Stimulated activated CD8-positive, alpha-beta memory T cell treated with anti-CD3 and anti-CD28 coated beads, Interleukin-7, amount 100 ng/mL, for 24 hours (primary cell): ENCODE results near the gene WDR18.

Experiments
- DNase-seq: peaks from one replicate; pipeline ENCODE4 v3.0.0-alpha.2; 2020; ENCODE audit warnings: low read depth

Gene WDR18, protein sequence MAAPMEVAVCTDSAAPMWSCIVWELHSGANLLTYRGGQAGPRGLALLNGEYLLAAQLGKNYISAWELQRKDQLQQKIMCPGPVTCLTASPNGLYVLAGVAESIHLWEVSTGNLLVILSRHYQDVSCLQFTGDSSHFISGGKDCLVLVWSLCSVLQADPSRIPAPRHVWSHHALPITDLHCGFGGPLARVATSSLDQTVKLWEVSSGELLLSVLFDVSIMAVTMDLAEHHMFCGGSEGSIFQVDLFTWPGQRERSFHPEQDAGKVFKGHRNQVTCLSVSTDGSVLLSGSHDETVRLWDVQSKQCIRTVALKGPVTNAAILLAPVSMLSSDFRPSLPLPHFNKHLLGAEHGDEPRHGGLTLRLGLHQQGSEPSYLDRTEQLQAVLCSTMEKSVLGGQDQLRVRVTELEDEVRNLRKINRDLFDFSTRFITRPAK

DNA sequence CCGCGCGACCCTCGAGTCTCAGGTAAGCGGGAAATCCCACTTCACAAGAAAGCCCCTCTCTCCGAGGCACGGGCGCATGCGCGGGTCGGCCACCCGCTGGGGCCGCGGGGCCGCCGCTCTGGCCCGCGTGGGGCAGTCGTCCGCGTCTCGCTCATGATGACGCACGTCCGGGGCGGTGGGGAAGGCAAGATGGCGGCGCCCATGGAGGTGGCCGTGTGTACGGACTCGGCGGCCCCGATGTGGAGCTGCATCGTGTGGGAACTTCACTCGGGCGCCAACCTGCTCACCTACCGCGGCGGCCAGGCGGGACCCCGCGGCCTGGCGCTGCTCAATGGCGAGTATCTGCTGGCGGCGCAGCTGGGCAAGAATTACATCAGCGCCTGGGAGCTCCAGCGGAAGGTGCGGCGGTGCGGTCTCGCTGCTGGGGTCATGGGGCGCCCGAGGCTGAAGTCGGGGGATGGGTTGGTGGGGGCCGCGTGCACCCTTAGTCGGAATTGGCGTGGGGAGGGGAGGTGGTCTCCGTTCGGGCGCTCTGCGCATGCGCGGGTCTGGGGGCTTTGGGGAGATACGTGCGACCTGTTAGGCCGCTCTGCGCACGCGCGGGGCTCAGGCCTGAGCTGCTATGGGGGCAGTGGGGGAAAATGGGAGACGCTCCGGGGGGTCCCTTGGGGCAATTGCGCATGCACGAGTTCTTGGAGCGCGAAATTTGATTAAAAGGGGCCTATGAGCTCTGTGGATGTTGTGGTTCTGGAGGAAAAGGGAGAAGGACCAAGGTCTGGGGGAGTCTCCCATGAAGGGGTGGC lies at the start of gene WDR18:
Gene WDR18 (plus strand): TSS at position 181 of the 803 bp plus-strand sequence. CDS start 9 bp downstream, at position 190.
- peak; percentile 85 for DNase-seq

DNA sequence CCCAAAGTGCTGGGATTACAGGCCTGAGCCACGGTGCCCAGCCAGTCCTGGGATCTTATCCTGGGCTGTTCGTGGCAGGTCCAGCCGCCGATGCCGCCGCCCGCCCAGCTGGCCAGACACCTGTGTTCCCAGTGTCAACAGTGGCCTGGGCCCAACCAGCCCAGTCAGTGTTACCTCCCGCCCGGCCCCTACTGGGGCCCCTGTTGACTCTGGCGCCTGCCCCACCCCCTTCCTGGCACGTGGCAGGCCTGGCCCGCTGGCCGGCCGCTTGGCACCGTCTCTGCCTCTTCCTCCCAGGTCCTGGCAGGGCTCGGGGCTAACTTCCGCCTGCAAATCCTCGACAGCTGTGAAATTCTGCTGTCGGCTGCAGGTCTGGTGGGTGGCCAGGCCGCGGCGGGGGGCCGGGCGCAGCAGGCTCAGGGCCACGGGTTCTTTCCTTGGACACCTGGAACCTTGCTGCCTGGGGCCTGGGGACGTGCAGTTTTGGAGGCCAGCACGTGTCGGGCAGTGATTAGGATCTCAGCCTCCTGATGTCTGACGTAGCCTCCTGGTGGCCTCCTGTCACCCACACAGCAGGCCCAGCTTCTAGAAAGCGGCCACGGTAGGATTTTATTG lies 49.2 kb upstream of the WDR18 start:
- no peak for DNase-seq

GRCh38 chr19:936175-936546 lies 48.0 kb upstream of the WDR18 start:
- DNase-seq = no peak

- no peak for DNase-seq
Measured at GRCh38 chr19:937259-937694, 46.9 kb upstream of the WDR18 start.

DNA sequence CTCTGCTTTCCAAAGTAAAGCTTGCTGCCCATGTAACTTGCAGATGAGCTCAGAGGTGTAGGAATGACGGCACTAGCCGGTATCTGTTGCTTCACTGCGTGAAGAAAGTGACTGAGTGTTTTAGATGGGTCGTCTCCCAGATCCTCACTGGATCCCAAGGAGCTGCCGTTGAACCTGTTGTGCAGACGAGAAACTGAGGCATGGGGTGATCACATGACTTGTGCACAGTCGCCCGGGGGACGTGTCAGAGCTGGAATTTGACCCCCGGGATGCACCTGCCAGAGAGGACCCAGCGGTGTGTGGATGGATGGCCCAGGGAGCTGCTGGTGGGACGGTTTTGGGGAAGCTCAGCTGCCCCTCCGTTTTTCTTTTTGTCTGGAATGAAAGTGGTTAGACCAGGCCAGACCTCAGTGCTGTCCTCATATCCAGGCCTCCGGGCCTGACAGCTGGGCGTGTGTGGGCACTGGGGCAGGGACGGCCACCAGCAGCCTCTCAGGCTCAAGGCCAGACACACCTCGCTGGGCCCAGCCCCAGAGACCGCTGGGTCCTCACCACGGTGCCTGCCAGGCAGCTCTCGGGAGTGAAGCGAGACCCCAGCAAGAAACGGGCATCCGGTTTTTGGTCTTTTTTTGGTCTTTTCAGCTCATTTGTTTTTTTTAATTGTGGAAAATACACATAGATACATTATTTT lies 45.8 kb upstream of the WDR18 start:
- no peak for DNase-seq

GRCh38 chr19:939439-939838 lies 44.7 kb upstream of the WDR18 start:
- DNase-seq = no peak

- no peak for DNase-seq
Measured at GRCh38 chr19:939922-940321, 44.2 kb upstream of the WDR18 start.

- DNase-seq = no peak
Measured at GRCh38 chr19:940591-941291, 43.4 kb upstream of the WDR18 start.

- DNase-seq = no peak
Measured at GRCh38 chr19:941292-942132, 42.6 kb upstream of the WDR18 start.

- no peak for DNase-seq
Measured at GRCh38 chr19:942133-942645, 42.0 kb upstream of the WDR18 start.

DNA sequence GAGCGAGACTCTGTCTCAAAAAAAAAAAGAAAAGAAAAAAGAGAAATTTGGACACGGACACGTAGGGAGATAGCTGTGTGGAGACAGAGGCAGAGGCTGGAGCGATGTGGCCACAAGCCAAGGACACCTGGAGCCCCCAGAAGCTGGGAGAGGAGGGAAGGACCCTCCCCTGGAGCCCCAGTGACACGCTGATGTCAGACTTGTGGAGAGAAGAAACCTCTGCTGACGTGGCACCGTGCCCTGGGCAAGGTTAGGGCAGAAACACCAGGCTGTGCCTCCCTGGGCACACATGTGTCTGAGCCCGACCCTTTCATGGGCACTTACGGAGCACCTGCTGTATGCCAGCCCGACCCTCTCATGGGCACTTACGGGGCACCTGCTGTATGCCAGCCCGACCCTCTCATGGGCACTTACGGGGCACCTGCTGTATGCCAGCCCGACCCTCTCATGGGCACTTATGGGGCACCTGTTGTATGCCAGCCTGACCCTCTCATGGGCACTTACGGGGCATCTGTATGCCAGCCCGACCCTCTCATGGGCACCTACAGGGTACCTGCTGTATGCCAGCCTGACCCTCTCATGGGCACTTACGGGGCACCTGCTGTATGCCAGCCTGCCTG lies 40.5 kb upstream of the WDR18 start:
- DNase-seq = no peak

GRCh38 chr19:944171-944567 lies 40.0 kb upstream of the WDR18 start:
- no peak for DNase-seq

DNA sequence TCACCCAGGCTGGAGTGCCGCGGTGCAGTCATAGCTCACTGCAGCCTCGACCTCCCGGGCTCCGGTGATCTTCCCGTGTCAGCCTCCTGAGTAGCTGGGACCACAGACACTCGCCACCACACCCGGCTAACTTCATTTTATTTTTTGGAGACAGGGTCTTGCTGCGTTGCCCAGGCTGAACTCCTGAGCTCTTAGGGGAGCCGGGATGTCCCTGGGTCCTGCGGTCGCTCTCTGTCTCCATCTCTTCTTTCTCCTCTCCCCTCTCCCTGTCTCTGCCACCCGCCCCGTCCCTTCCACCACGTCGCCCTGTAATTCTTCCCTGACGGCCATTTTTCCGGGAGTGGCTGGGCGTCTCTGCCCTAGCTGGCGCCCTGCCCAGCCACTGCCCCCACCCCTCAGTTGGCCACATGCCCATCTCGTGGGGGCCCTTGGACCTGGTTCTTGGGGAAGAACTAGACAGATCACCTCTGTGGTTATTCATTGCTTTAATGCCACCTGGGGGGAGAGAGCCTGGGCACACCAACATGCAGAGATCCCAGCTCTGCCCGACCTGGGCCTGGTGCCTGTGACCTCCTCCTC lies 39.4 kb upstream of the WDR18 start:
- DNase-seq = no peak

GRCh38 chr19:945401-946252 lies 38.5 kb upstream of the WDR18 start:
- DNase-seq = no peak

DNA sequence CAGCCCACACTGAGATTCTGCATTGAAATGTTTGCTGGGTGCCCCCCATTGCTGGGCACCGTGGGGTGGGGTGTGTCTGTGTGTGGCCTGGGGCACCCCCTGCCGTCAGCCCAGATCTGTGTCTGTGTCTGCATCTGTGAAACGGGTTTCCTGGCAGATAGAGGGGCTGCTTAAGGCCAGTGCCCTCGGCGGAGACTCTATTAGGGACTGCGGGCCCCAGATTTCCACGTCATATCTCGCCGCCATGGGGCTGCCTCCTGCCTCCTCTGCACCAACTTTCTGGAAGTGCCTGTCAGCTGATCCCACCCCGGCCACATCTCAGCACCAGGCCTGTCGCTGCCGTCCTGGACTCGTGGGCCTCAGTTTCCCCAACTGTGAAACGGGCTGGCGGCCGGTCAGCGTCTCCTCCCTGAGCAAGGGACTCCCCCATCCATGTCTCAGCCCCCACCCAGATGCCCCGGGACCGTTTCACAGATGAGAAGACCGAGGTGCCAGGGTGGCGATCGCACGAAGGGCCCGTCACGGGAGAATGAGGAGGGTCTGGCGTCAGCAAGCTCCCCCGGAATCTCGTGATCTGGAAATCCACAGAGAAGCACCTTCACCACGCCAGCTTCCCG lies 36.9 kb upstream of the WDR18 start:
- no peak for DNase-seq

DNA sequence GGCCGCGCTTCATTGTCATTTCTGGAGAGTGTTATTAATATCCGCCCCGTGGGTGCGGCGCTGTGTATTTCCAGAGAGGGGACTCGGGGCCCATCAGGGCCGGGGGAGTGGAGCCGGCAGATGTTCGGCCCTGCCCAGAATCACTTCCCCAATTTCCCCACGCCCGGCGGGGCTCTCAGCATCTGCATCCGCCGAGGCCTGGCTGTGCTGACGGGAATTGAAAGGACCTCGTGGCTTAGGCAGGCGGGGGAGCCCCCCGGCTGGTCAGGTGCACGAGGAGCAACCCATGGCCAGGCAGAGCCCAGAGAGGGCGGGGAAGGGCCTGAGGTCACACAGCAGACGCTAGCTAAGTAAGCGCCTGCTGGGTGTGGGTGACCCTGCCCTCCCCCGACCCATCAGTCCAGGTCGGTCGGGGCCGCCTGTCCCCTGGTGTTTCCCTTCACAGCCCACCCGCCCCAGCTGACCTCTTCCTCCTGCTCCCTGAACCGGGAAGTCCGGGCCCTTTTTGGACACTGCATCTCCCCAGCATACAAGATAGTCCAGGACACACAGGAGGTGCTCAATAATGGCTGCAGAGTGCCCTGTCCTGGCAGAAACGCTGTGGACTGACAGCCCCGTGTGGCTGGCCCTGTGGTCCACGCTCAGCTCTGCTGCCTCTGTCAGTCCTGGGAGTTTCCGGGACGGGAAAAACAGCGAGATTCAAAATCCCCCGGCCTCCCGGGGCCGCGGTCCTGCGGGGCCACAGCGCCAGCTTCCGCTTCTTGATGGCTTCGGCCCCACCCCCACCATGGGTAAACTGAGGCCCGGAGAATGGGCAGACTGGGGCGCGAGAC lies 36.2 kb upstream of the WDR18 start:
- no peak for DNase-seq

DNA sequence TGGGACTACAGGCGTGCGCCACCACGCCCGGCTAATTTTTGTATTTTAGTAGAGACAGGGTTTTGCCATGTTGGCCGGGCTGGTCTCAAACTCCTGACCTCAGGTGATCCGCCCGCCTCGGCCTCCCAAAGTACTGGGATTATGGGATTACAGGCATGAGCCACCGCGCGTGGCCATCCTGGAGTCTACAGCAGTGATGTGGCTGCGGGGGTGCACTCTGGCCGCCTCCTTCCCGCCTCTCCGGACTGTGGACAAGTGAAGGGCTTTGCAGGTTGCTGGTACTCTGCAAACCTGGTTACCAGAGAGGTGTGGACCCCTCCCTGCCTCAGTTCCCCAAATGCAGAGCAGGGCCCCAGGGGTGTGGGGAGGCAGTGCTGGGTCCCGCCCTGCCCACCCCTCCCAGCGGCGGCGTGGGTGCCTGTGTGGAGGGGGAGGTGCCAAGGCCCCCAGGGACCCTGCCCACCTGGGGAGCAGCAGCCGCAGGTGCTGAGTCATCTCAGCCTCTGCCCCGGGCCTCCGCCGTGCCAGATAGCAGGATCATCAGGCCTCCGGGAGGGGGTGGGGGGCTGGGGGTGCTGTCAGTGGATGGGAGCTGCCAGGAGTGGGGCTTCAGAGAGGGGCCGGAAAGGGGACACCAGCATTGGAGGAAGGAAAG lies 35.2 kb upstream of the WDR18 start:
- DNase-seq = no peak
